ENCODE results near the gene PREX1. TPM values are rescaled to one million over a fixed set of nuclear protein-coding genes. Genes with fewer than 3 reads are reported as not detected.

Gene PREX1
- total RNA-seq, 1 experiment from 2014 or later = 3.3 TPM

GRCh38 chr20:48584391-48585060 is 243.3 kb downstream of the PREX1 start:
- no TSS peak for BruUV-seq (replicated peaks)
- no peaks in the 10 kb centered on the region for H3K9me2 ChIP-seq (ENCODE audit: insufficient read depth)
- no peaks in the 10 kb centered on the region for H3K27me3 ChIP-seq (ENCODE audit: insufficient read depth, low read depth)
- POLR2A ChIA-PET (ENCODE audit: unreplicated experiment) = no interaction called here
- H4K20me1 ChIP-seq (ENCODE audit: insufficient read depth) = no peaks in the 10 kb centered on the region
- no peak for TF ChIP-seq EZH2 (IDR thresholded peaks at IDR 0.05; ENCODE audit: low read depth)
- TF ChIP-seq CTCF (conservative IDR thresholded peaks at IDR 0.05) = no peak
- no peak overlapping the region for H2AFZ ChIP-seq
- DNase-seq = no peak
- H3K4me2 ChIP-seq = no peak overlapping the region
- no peaks in the 10 kb centered on the region for H3K9me3 ChIP-seq (ENCODE audit: insufficient read depth, low read depth)
- H3K79me2 ChIP-seq (ENCODE audit: low read depth) = no peaks in the 10 kb centered on the region
- H3F3A ChIP-seq (ENCODE audit: insufficient read depth, low read depth) = no peaks in the 10 kb centered on the region
- intact Hi-C loops (cut with micrococcal nuclease; ENCODE audit: unreplicated experiment) = no loop called here
- CTCF ChIA-PET = no interaction called here
- H3K27ac ChIP-seq = no peak overlapping the region
- H3K4me3 ChIP-seq = no peak overlapping the region
- peaks cover 5% of the 10 kb centered on the region; the same call in 1 of the 2 replicates for H3K4me1 ChIP-seq (replicated peaks; ENCODE audit: insufficient read depth)
- no peaks in the 10 kb centered on the region for H3K36me3 ChIP-seq (ENCODE audit: low read depth)

GRCh38 chr20:48583801-48584200 is 244.0 kb downstream of the PREX1 start:
- no peaks in the 10 kb centered on the region for H3K36me3 ChIP-seq (ENCODE audit: low read depth)
- no peaks in the 10 kb centered on the region for H3K27me3 ChIP-seq (ENCODE audit: insufficient read depth, low read depth)
- TF ChIP-seq EZH2 (IDR thresholded peaks at IDR 0.05; ENCODE audit: low read depth) = no peak
- TF ChIP-seq CTCF (conservative IDR thresholded peaks at IDR 0.05) = no peak
- H3K4me2 ChIP-seq = no peak overlapping the region
- H3F3A ChIP-seq (ENCODE audit: insufficient read depth, low read depth) = no peaks in the 10 kb centered on the region
- H3K9me2 ChIP-seq (ENCODE audit: insufficient read depth) = no peaks in the 10 kb centered on the region
- no peaks in the 10 kb centered on the region for H3K79me2 ChIP-seq (ENCODE audit: low read depth)
- H3K4me3 ChIP-seq = no peak overlapping the region
- intact Hi-C loops (cut with micrococcal nuclease; ENCODE audit: unreplicated experiment) = no loop called here
- POLR2A ChIA-PET (ENCODE audit: unreplicated experiment) = no interaction called here
- no peak for DNase-seq
- no TSS peak for BruUV-seq (replicated peaks)
- H3K9me3 ChIP-seq (ENCODE audit: insufficient read depth, low read depth) = no peaks in the 10 kb centered on the region
- CTCF ChIA-PET = no interaction called here
- peaks cover 5% of the 10 kb centered on the region; the same call in 1 of the 2 replicates for H3K4me1 ChIP-seq (replicated peaks; ENCODE audit: insufficient read depth)
- H3K27ac ChIP-seq = no peak overlapping the region
- no peaks in the 10 kb centered on the region for H4K20me1 ChIP-seq (ENCODE audit: insufficient read depth)
- H2AFZ ChIP-seq = no peak overlapping the region

- BruUV-seq (replicated peaks) = no TSS peak
- POLR2A ChIA-PET (ENCODE audit: unreplicated experiment) = no interaction called here
- Histone ChIP-seq H4K20me1 (ENCODE audit: insufficient read depth) (no peaks in the 10 kb centered on the region), H3K9me2 (ENCODE audit: insufficient read depth) (no peaks in the 10 kb centered on the region), H3K9me3 (ENCODE audit: insufficient read depth, low read depth) (no peaks in the 10 kb centered on the region), H2AFZ (no peak overlapping the region), H3K27ac (no peak overlapping the region), H3F3A (ENCODE audit: insufficient read depth, low read depth) (no peaks in the 10 kb centered on the region), H3K27me3 (ENCODE audit: insufficient read depth, low read depth) (no peaks in the 10 kb centered on the region), H3K79me2 (ENCODE audit: low read depth) (no peaks in the 10 kb centered on the region), H3K36me3 (ENCODE audit: low read depth) (no peaks in the 10 kb centered on the region), H3K4me1 (replicated peaks; ENCODE audit: insufficient read depth) (peaks cover 5% of the 10 kb centered on the region; the same call in 1 of the 2 replicates), H3K4me3 (no peak overlapping the region), H3K4me2 (no peak overlapping the region)
- intact Hi-C loops (cut with micrococcal nuclease; ENCODE audit: unreplicated experiment) = no loop called here
- DNase-seq = no peak
- CTCF ChIA-PET = no interaction called here
- no peak for TF ChIP-seq EZH2 (IDR thresholded peaks at IDR 0.05; ENCODE audit: low read depth)
- TF ChIP-seq CTCF (conservative IDR thresholded peaks at IDR 0.05) = no peak
These were observed 244.6 kb downstream of the PREX1 start for GRCh38 chr20:48583171-48583570.

Measured in PC-9 (cell line).